Esophagus muscularis mucosa (tissue), 4 donors: Measurements from ENCODE around the gene SKAP2. TPM values are rescaled to one million over a fixed set of nuclear protein-coding genes. Genes with fewer than 3 reads are reported as not detected.
A peak's percentile ranks its signal among the peaks of the same experiment; 100 is the strongest.
"Not testable (repeated sequence)": the region's sequence is repeated elsewhere in the genome, so short reads cannot be mapped to it uniquely, and the experiment has no call there.

ENCODE experiments used
- DNase-seq: peaks from one replicate; pipeline ENCODE4 v3.0.0-alpha.2; 2017; ENCODE audit errors: extremely low spot score
- H3K27ac ChIP-seq, 4 donors: fragments of 200-600 bp; sonication (generic); replicated peaks in 1 of 4; 1 replicate in 3 of 4; 2 replicates in 1 of 4; pipeline ENCODE4 v1.5.1; 2016 to 2019; ENCODE audit warnings: mild to moderate bottlenecking in 1 of 4
- H3K27me3 ChIP-seq, 4 donors: fragments of 200-600 bp; sonication (generic); one replicate each; pipeline versions ENCODE4 v1.5.1 to v1.6.0; 2016 to 2019
- H3K36me3 ChIP-seq, 4 donors: fragments of 200-600 bp; sonication (generic); one replicate each; pipeline ENCODE4 v1.5.1; 2016 to 2019
- H3K4me1 ChIP-seq, 4 donors: fragments of 200-600 bp; sonication (generic); one replicate each; pipeline ENCODE4 v1.5.1; 2016 to 2019
- H3K4me3 ChIP-seq, 4 donors: fragments of 200-600 bp; sonication (generic); 1 replicate in 2 of 4; 2 replicates in 2 of 4; pipeline ENCODE4 v1.5.1; 2016 to 2019; ENCODE audit warnings: mild to moderate bottlenecking in 4 of 4, moderate library complexity in 1 of 4
- H3K9me3 ChIP-seq, 4 donors: fragments of 200-600 bp; sonication (generic); 1 replicate in 3 of 4; 2 replicates in 1 of 4; pipeline ENCODE4 v1.5.1; 2016 to 2019
- EP300 ChIP-seq: sonication (generic); formaldehyde crosslinking; IDR thresholded peaks from one replicate; pipeline ENCODE4 v1.6.1; 2017; ENCODE audit warnings: antibody characterized with exemption
- POLR2A ChIP-seq: fragments of 450-650 bp; IDR thresholded peaks from one replicate; pipeline ENCODE4 v1.6.1; 2017; ENCODE audit warnings: antibody characterized with exemption, moderate library complexity, mild to moderate bottlenecking, low read depth
- POLR2AphosphoS5 ChIP-seq, 2 donors: sonication (generic); formaldehyde crosslinking; IDR thresholded peaks; one replicate each; pipeline ENCODE4 v1.6.1; 2017; ENCODE audit warnings: antibody characterized with exemption in 2 of 2
- whole genome bisulfite sequencing: methylation state at CpG from one replicate; pipeline ENCODE4 v1.1.5; 2018; 5-methylcytosine and 5-hydroxymethylcytosine counted together
- intact Hi-C: fragments of 100-400 bp; cut with DNase I; formaldehyde crosslinking; loops from one replicate; pipeline ENCODE4 v1.15.1; 2023
- total RNA-seq, 4 donors: library from RNA; depleted of rRNA; stranded (reverse); fragments of >200 nt; gene quantifications; one replicate each; pipeline versions ENCODE4 v1.1.0 to v1.2.1, GENCODE V29; 2016
- TF ChIP-seq, protein P1 (sequence below), 3 experiments: fragments of 200-600 bp in 2 of 3; fragments of 450-650 bp in 1 of 3; sonication (generic) in 2 of 3; IDR thresholded peaks; one replicate each; pipeline ENCODE4 v1.5.1; 2017 to 2019; ENCODE audit warnings: antibody characterized with exemption in 3 of 3, mild to moderate bottlenecking in 2 of 3, moderate library complexity in 1 of 3

The SKAP2 gene
- total RNA-seq, 4 donors from 2014 or later = 44.2 to 47.1 (median 45.1) TPM

DNA sequence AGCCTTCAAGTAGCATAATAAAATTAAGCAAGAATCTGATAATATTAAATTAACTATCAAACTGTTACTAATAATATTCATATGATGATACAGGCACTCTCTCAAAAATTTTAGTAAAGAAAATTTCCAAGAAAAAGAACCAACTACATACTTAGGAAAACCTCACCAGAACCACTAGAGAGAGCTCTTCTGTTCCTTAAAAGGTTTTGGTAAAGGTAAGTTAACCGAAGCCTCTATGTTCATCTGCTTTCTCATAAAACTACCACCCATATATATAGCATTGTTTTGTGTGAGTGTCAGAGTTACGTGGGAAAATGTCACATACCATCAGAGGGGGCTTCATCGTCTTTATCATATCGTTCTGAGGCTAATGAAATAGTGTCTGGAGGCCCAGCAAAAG is 20.7 kb downstream of the SKAP2 start:
- no peaks in the 10 kb centered on the region for H3K9me3 ChIP-seq
- H3K4me3 ChIP-seq = no peak overlapping the region
- 75% methylated on average over 4 of the region's 4 CpGs for WGBS
- TF ChIP-seq, protein P1, sequence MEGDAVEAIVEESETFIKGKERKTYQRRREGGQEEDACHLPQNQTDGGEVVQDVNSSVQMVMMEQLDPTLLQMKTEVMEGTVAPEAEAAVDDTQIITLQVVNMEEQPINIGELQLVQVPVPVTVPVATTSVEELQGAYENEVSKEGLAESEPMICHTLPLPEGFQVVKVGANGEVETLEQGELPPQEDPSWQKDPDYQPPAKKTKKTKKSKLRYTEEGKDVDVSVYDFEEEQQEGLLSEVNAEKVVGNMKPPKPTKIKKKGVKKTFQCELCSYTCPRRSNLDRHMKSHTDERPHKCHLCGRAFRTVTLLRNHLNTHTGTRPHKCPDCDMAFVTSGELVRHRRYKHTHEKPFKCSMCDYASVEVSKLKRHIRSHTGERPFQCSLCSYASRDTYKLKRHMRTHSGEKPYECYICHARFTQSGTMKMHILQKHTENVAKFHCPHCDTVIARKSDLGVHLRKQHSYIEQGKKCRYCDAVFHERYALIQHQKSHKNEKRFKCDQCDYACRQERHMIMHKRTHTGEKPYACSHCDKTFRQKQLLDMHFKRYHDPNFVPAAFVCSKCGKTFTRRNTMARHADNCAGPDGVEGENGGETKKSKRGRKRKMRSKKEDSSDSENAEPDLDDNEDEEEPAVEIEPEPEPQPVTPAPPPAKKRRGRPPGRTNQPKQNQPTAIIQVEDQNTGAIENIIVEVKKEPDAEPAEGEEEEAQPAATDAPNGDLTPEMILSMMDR (IDR thresholded peaks at IDR 0.05) = peak in 1 of 3 experiments; percentile 18
- no peak for TF ChIP-seq EP300
- peaks cover 0 to 2% (median 0%) of the 10 kb centered on the region in 4 donors for H3K36me3 ChIP-seq
- H3K4me1 ChIP-seq = no peaks in the 10 kb centered on the region
- intact Hi-C loops = no loop called here
- H3K27ac ChIP-seq = no peak overlapping the region
- no peaks in the 10 kb centered on the region for H3K27me3 ChIP-seq
- no peak for DNase-seq

DNA sequence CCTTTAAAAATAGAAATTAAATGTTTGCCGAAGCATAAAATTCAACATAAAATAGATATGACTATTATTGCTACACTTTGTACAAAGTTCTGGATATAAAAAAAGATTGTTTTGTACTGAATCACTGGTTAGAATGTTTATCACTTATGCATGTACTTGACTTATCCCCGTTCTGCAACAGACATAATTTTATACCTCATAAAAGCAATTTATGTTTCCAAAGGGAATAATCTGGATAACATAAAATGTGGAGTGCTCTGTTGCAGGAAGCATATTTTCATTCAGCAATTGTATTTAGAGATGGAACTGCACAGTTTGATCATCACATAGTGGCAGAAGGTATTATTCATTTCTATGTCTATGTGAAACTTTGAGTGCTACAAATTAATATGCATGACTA is 21.5 kb downstream of the SKAP2 start:
- no peaks in the 10 kb centered on the region for H3K9me3 ChIP-seq
- TF ChIP-seq POLR2AphosphoS5 (IDR thresholded peaks at IDR 0.05) (no peak), EP300 (no peak), POLR2A (no peak)
- TF ChIP-seq, protein P1 (IDR thresholded peaks at IDR 0.05) = no peak
- H3K27me3 ChIP-seq = no peaks in the 10 kb centered on the region
- DNase-seq = no peak
- 75% methylated on average over 2 of the region's 2 CpGs for WGBS
- H3K4me3 ChIP-seq = no peak overlapping the region
- peaks cover 0 to 2% (median 0%) of the 10 kb centered on the region in 4 donors for H3K36me3 ChIP-seq
- H3K27ac ChIP-seq = no peak overlapping the region
- intact Hi-C loops = no loop called here
- H3K4me1 ChIP-seq = no peaks in the 10 kb centered on the region

DNA sequence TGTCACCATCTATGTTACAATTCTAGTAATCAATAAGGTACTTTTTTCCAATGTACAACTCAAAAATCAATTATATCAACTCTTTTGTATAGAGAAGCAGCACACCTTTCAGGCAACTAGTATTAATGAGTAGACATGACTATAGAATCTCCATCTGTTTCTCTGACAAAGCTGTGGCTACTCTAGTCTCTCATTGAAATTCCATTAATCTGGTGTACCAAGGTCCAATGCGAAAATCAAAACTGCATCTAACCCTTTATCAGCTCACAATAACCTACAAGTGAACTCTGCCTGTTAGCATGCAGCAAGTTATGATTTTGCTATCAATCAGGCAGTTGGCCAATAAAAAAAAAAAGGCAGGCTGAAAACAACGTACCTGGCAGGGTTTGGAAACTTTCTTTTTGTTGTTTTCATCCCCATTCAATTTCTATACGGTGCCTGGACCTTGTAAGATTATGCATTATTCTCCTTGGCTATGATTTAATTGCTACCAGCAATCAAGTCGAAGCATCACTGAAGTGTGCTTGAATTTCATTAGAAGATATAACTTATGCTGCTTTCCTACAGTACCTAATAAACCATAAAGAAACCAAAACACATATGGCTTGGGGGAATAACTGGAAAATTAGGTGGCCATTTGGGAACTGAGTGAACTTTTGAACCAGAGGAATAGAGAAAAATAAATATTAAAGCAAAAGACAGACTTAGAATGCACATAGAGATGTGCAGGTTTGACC is 23.2 kb downstream of the SKAP2 start:
- Histone ChIP-seq H3K9me3 (peaks cover 0 to 2% (median 0%) of the 10 kb centered on the region in 4 donors), H3K36me3 (peaks cover 0 to 5% (median 0%) of the 10 kb centered on the region in 4 donors), H3K4me3 (no peak overlapping the region), H3K4me1 (no peaks in the 10 kb centered on the region), H3K27me3 (no peaks in the 10 kb centered on the region), H3K27ac (no peak overlapping the region)
- intact Hi-C loops = no loop called here
- TF ChIP-seq POLR2AphosphoS5 (IDR thresholded peaks at IDR 0.05) (no peak), EP300 (no peak), POLR2A (no peak)
- TF ChIP-seq, protein P1 (IDR thresholded peaks at IDR 0.05) = no peak
- no peak for DNase-seq
- 79% methylated on average over 4 of the region's 4 CpGs for WGBS

DNA sequence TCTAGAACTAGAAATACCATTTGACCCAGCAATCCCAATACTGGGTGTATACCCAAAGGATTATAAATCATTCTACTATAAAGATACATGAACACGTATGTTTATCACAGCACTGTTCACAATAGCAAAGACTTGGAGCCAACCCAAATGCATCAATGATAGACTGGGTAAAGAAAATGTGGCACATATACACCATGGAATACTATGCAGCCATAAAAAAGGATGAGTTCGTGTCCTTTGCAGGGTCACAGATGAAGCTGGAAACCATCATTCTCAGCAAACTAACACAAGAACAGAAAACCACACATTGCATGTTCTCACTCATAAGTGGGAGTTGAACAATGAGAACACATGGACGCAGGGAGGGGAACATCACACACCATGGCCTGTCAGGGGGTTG is 27.6 kb downstream of the SKAP2 start:
- H3K4me3 ChIP-seq, intact Hi-C loops, H3K9me3 ChIP-seq, DNase-seq, H3K27ac ChIP-seq, H3K27me3 ChIP-seq, H3K4me1 ChIP-seq, H3K36me3 ChIP-seq: not testable (repeated sequence)
- WGBS = 94% methylated on average over 3 of the region's 3 CpGs

DNA sequence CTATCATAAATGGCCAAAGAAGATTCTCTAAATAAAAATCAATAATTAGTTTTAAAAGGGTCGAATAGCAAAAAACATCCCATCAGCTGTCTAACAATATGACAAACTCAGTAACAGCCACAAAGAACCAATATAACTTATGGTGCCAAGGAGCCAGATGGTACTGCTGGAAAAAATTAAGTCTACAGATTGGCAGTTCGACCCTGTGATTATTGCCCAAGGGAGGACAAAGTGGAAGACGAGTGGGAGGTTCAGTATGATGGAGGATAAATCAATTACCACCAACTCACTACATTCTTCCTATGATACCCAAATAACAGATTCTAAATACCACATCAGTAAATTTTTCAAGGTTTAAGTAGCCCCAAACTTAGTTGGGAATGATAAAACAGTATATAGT is 49.0 kb downstream of the SKAP2 start:
- no peaks in the 10 kb centered on the region for H3K27me3 ChIP-seq
- intact Hi-C loops = no loop called here
- WGBS = 86% methylated on average over 3 of the region's 3 CpGs
- no peaks in the 10 kb centered on the region for H3K36me3 ChIP-seq
- peaks cover 0 to 32% (median 16%) of the 10 kb centered on the region in 4 donors for H3K4me1 ChIP-seq
- TF ChIP-seq EP300 = no peak
- H3K27ac ChIP-seq = no peak overlapping the region
- no peak for DNase-seq
- no peak overlapping the region for H3K4me3 ChIP-seq
- peaks cover 0 to 4% (median 0%) of the 10 kb centered on the region in 4 donors for H3K9me3 ChIP-seq

DNA sequence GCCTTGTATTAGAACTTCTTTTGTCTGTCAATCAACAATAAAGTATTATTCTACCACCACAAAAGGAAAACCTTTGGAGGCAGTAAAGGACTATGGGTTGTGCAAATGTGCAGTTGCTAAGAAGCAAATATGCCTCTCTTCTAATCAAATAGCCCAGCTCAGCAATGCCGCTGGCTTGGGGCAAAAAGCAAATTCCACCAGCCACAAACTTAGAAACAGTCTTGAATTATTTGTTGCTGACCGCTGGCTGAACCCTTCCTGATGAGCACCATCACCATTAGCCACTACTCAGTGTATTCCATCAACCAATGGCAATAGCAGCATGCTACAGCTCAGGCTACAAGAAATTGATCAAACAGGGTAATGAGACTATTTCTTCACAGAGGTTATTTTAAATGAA is 51.0 kb downstream of the SKAP2 start:
- Histone ChIP-seq H3K4me3 (no peak overlapping the region), H3K27me3 (no peaks in the 10 kb centered on the region), H3K4me1 (peaks cover 0 to 32% (median 16%) of the 10 kb centered on the region in 4 donors), H3K9me3 (peaks cover 0 to 4% (median 0%) of the 10 kb centered on the region in 4 donors), H3K36me3 (no peaks in the 10 kb centered on the region), H3K27ac (peak overlapping the region in 1 of 4 donors; percentile 25)
- no peak for DNase-seq
- 49% methylated on average over 2 of the region's 2 CpGs for WGBS
- no peak for TF ChIP-seq EP300
- TF ChIP-seq, protein P1 (IDR thresholded peaks at IDR 0.05) = no peak
- TF ChIP-seq POLR2AphosphoS5 (IDR thresholded peaks at IDR 0.05) = no peak
- no peak for TF ChIP-seq POLR2A
- intact Hi-C loops = no loop called here
